ENCODE data around the gene LRP1B.

- no peak for TF ChIP-seq SMC3 (IDR thresholded peaks at IDR 0.05; ENCODE audit: low read depth, low read length)
- TF ChIP-seq CTCF (IDR thresholded peaks at IDR 0.05): no peak
- no peak for TF ChIP-seq FOXJ3 (CRISPR knock-in tag; IDR thresholded peaks at IDR 0.05)
- no peak for TF ChIP-seq SIN3A (IDR thresholded peaks at IDR 0.05; ENCODE audit: borderline replicate concordance, low read depth, low read length)
- TF ChIP-seq NFIC (IDR thresholded peaks at IDR 0.05; ENCODE audit: borderline replicate concordance): no peak
- TF ChIP-seq USF2 (IDR thresholded peaks at IDR 0.05; ENCODE audit: borderline replicate concordance, low read depth, low read length): no peak
Measured at GRCh38 chr2:141062443-141062842, 1068.4 kb downstream of the LRP1B start.
